Hematopoietic multipotent progenitor cell treated with erythropoietin and hydrocortisone succinate and interleukin-3 and kit ligand, for 6 days (in vitro differentiated cells): ENCODE data around the gene CTCFL.

Source experiments
- DNase-seq: peaks from one replicate; pipeline ENCODE4 v3.0.0-alpha.2; 2015

CTCFL gene

GRCh38 chr20:57460781-57461465 lies 64.0 kb downstream of the CTCFL start:
- no peak for DNase-seq

- DNase-seq: no peak
Observed at GRCh38 chr20:57459897-57460296, 65.0 kb downstream of the CTCFL start.

DNA sequence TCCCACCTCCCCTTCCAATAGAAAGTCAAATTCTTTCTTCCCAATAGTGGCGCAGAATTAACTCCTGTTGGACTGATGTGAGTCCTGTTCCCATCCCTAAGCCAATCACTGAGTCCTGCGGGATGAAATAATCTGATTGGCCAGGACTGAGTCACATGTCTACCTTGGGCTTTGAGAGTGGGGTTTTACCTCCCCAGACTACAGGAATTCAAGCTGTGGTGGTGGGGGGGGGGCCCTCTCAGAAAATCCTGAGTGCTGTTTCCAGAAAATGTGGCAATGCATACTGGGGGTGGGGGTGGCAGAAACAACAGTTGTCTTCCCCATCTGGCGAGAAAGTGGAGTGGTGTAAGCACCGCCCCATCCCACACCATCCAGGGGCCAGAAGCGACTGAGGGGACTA lies 65.7 kb downstream of the CTCFL start:
- no peak for DNase-seq

DNA sequence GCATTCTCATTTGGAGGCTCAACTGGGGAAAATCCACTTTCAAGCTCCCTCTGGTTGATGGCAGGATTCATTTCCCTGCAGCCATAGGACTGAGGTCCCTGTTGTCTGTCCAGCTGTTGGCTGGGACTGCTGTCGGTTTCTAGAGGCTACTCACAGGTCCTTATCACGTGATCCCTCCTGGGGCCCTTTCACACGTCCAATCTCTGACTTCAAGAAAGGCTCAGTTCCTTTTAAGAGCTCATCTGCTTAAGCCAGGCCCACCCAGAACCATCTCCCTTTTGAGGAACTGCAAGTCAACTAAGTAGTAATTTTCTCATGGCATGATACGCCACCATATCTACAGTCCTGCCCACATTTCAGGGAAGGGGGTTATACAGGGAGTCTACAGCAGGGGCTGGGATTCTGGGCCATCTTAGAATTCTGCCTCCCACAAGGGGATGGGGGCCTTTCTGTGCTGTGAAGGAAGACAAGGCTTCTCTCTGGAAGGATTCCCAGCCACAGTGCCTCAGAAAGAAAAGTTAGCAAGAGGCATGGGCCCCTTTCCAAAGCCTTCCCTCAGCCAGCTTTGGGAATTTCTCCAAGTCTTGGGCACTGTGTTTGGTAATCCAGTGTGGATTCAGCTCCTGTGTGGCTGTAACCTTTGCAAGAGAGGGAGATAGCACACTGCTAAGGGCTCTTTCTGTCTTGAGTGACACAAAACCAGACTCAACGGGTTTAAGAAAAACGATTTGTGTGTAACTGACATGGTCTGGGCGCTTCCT lies 66.4 kb downstream of the CTCFL start:
- no peak for DNase-seq

DNA sequence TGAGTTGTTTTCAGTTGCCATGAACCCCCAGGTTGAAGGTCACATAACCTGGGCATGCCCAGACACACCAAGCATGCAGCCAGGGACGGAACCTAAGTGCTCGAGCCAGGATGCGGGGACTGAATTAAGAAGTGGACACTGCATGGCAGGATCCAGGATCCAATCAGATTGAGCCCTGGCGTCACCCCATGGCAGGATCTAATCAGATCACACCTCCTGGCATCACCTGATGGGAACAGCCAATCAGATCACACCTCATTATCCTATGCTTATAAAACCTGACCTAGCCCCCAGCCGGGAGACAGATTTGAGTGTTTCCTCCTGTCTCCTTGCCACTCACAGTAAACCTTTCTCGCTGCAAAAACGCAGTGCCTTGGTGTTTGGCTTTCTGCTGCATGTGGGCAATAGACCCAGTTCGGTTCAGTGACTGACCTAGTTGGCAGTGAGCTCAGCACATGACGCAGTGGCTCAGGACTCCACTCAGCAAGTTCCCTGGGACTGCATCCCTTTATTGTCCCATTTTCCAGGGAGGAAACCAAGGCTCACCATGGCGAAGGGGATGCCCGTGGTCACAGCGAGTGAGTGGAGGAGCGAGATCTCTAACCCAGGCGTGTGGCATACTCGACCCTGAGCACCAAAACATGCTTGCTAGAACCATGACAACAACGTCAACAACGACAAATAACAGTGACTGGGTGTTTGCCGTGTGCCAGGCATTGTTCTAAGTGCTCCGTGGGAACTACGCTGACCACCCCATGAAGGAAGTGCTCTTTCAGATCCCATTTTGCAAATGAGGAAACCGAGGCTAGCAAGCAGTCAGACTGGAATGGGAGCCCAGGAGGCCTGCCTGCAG lies 67.5 kb downstream of the CTCFL start:
- no peak for DNase-seq

DNA sequence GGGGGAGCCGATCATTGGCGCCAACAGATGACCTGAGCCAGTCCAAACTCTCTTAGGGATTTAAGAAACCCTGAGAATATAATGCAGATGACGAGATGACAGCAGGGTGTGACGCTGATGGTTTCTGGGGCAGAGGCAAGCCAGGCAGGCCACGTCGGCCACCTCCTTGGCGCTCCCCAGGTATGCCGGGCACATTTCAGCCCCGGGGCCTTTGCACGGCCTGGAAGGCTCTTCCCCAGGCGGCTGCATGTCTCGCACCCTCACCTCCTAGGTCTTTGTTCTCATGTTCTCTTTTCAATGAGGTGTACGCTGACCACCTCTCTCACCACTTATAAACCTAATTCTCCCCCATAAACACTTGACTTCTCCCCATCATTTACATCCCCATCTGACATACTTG lies 68.8 kb downstream of the CTCFL start:
- no peak for DNase-seq

DNA sequence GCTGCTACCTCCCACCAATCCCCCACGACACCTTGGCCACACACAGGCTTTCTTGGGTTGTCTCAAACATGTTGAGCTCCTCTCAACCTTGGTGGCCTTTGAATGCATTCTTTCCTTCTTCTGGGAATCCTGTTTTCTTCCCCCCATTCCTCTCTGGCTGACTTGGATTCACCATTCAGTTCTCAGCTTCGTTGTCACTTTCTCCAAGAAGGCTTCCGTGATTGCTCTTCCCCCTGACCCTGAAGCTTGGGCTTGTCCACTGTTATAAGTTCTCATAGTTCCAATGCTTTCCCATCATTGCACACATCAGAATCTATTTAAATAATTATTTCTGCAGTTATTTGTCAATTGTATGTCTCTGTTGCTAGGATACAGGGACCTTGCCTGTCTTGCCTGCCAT lies 69.6 kb downstream of the CTCFL start:
- no peak for DNase-seq

DNA sequence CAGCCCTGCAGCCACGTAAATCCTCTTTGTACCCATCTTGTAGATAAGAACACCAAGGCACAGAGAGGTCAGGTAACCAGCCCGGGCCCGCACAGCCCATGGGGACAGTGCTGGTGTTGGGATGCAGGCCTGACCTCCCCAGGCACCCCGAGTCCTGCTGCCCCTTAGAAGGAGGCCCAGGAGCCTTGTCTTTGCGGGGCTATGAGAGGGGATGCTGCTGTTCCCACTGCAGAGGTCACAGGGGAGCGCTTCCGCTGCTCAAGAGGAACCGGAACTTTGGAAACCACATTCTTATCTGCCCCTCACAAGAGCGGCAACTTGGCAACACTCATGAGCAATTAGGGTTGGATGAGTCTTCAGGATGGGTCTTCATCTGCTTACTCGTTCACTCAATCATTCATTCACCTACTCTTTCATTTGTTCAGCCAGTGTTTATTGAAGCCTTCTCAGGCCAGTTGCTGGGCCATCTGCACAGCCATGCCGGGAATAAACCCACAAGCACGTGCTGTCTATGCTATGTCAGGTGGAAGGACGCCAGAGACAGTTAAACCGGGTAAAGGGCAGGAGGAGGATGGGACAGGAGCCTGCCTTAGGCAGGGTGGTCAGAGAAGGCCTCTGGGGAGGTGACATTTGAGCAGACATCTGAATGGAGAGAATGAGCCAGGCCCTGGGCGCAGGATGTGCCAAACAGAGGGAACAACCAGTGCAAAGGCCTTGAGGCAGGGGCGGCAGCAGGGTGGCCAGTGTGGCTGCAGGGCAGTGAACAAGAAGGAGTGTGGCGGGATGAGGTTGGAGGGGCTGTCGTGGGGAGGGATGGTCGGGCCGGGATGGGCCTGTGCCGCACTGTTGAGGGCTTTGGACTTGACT lies 72.9 kb downstream of the CTCFL start:
- peak; percentile 98 for DNase-seq

DNA sequence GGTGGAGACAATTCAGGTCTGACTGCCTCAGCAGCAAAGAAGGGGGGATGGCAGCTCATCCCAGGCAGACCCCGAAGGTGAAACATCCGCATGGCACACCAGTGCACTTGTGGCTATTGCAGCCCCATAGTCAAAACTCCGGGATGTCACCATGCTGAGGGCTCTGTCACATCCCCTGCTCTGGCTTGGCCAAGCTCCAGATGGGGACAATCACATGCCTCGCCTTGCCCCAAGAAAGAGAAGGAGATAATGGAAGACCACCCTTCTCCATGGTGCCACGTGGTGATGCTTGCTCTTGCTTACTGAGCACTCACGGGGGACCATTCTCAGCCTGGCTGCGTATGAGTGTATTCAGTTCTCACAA lies 73.5 kb downstream of the CTCFL start:
- peak; percentile 68 for DNase-seq

- DNase-seq: peak; percentile 39
Observed at GRCh38 chr20:57450931-57451330, 74.0 kb downstream of the CTCFL start.

- DNase-seq: peak; percentile 92
Observed at GRCh38 chr20:57450419-57450818, 74.5 kb downstream of the CTCFL start.

DNA sequence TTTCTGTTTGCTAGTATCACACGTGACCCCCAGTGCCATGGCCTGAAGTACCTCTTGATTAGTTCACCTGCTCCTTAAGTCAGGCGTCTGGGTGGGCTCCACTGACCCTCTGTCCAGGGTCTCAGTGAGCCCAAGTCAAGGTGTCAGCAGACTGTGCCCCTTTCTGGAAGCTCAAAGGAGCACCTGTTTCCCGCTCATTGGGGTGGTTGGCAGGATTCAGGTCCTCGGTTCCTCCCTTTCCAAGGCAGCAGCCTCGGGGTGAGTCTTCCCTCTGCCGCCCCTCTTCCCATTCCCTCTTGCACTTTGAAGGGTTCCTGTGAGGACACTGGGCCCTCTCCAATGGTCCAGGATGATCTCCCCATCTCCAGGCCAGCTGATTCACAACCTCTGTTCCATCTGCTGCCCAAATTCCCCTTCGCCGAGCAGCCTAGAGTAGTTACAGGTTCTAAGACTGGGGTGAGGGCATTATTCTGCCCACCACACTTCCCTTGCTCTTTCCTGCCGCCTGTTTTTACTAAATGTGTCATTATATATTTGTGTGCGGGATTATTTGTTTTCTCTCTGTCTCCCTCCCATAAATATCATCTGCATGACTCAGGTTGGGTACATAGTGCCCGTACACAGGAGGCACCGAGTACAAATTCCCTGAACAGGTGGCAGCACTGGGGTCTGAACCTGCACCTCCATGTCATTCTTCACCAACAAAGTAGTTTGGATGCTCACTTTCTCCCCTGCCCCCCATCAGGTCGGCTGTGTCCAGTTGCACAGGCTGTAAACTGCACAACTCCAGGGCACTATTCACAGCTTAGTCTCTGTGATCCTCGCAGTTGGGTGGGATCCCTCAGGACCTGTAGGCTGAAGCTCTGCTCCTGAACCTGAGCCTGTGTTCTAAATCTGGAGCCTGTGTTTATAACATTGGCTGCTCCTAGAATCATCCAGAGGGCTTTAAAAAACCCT lies 75.3 kb downstream of the CTCFL start:
- no peak for DNase-seq

- DNase-seq: peak; percentile 47
Observed at GRCh38 chr20:57448764-57449354, 76.1 kb downstream of the CTCFL start.
